ENCODE results near the gene PRKCB.

- TF ChIP-seq CTCF (IDR thresholded peaks at IDR 0.05; ENCODE audit: insufficient read depth, low read length, poor library complexity, severe bottlenecking) (no peak), EZH2phosphoT487 (conservative IDR thresholded peaks at IDR 0.05; ENCODE audit: low read length) (no peak)
Observed at GRCh38 chr16:23842137-23842600, 6.4 kb downstream of the PRKCB start.

Measured in SU-DHL-6 (cell line).